CD4-positive, alpha-beta T cell treated with Interleukin-1 beta for 1 hour (primary cell): Measurements from ENCODE around the gene PCBD2.
"Not testable (repeated sequence)": the region's sequence is repeated elsewhere in the genome, so short reads cannot be mapped to it uniquely, and the experiment has no call there.

Experiments used
- DNase-seq, 2 donors: peaks; one replicate each; pipeline ENCODE4 v3.0.0-alpha.2; 2020 to 2022

Gene PCBD2

DNA sequence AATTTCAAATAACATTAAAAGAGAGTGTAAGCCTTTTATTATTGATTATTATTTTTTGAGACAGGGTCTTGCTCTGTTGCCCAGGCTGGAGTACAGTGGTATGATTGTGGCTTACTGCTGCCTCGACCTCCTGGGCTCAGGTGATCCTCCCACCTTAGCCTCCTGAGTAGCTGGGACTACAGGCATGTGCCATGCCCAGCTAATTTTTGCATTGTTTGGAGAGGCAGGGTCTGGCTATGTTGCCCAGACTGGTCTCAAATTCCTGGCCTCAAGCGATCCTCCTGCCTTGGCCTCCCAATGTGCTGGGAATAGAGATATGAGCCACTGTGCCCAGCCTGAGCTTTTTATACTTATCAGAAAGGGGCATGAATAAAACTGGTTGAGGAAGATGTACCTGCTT, 5.8 kb downstream of the PCBD2 start:
- DNase-seq: not testable (repeated sequence)

DNA sequence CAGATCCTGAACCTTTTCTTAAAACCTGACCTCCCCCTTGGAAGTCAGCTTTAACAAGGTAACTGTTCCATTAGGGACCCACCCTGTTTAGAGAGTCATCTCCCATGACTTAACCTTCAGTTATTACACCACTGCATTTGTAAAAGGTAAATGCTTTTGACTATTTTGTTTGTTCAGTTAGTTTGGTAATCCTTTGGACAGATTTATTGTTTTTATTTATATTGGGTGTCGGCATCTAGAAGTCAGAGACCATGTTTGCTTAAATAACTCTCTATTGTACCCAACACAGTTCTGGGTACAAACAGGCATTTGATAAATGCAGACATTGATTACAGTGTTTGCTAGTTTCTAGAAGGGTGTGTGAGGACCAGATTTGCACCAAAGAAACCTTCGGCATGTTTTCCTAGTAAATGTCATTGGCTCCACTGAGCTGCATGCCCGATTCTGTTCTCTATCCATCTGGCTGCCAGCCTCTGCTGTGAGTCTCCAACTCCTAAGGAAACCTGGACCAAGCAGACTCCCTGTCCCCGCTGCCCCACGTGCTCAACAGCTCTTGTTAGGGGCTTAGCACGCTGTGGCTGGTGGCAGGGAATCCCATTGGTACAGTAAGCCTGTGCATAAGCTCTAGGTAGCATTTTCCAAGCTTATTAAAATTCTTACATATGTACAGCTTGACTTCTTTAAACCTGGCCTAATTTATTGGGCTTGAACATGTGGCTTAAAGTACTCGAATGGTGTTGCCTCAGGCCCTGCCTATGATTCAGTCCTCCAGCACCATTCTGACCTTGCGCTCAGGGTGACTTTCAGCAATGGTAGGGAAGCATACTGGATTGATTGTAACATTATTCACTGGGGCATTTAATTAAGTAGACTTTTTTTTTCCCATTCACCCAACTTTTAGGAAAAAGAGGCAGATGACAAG, 6.6 kb downstream of the PCBD2 start:
- DNase-seq: no peak

DNA sequence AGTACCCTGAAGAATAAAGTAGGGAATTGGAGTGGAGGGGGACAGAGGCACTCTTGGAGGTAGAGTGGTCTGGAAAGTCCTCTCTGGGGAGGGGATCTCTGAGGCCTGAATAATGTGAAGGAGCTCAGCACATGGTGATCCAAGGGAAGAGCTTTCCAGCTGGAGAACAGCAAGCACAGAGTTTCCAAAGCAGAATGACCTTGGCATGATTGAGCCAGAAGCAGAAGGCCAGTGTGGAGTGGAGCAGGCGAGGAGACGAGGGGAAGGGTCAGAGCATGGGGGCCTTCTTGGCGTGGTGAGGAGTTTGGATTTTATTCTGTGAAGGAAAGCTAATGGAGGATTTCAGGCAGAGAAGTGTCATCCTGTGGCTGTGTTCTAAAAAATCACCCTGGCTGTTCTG, 8.3 kb downstream of the PCBD2 start:
- no peak for DNase-seq

DNA sequence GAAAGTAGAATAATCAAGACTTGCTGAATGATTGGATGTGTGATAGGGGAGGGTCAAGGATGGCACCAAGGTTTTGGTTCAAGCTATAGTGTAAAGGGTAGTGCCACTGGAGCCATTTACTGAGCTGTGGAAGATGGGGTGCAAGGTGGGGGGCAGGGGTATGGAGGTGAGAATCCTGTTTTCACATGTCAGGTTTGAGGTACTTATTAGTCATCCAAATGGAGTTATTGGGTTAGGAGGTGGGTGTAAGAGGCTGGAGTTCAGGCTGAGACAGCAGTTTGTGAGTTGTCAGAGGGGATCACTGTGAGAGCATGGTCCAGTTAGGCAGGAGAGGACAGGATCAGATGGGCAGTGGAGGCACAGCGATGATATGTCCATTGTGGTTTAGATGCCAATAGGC, 8.9 kb downstream of the PCBD2 start:
- no peak for DNase-seq

DNA sequence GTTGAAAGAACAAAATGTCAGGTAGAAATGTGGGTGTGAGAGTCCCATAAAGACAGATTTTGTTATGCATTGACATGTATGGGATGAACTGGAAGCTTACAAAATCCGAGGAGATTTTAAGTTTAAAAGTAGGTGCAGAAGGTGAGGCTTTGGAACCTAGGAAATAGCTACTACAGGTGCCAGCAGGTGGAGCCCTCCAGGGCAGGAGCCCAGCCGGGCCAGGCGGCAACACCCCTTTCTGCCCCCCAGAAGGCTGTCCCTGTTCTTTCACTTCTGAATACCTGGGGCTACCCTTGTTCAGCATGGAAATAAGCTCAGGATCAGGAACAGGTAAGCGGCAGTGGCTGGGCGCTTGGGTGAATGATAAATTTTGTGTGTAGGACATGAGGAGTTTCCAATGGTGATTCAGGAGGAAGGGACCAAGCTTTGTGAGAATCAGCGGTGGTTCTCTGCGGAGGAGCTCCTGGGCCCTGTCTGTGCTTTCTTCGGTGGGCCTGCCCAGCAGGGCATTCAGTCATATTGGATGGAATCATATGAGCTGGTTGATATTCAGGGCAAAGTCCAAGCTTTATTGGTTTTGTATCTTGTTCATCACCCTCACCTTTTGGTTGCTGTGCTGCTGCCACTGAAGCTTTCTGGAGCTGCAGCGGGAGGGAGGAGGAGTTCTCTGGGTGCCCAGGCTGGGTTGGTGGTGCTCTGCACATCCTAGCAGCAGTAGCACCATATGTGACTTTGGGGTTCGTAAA, 12.3 kb downstream of the PCBD2 start:
- DNase-seq: no peak

DNA sequence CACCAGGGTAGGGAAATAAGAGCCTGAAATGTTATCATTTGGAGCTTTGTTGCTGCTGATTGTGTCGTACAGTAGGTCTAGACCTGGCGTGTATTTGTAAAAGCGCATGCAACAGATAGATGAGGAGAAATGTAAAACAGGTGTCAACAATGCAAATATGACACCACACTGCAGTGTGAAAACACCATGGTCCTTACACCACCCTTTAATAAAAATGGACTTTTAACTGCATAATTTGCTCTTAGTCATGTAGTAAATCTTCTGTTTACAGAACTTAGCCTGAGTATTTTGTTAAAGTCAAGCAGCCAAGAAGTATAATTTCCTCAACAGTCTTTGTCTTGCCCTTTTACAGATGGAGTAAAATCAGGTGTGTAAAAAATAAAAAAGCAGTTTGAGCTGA, 13.9 kb downstream of the PCBD2 start:
- no peak for DNase-seq

DNA sequence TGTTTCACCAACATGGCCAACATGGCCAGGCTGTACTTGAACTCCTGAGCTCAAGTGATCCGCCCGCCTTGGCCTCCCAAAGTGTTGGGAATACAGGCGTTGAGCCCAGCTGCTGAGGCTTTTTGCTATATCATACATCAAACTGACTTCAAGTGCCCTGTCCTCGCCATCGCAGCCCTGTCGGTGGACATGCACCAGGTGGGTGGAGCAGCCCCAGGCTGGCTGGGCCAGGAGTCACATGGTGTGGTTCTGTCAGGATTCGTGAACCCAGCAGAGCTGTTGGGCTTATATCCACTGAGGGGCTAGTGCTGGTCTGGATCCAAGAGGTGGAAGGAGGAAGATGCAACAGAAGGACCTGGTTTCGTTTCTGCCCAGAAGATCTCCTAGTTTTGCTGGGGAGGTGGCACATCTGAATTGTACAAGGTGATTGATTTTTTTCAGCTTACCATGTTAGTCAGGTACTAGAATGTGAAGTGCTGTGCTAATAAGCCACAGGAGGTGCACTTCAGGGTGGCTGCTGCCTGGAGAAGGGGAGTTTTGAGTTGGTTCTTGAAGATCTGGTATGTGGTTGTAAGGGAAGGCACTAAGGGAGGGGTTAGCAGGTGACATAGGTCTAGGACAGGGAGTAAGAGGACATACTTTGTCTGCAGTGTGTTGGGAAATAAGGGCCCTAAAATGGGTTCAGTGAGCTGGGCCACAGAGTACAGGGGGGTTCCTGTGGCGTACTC, 16.1 kb downstream of the PCBD2 start:
- DNase-seq: no peak

DNA sequence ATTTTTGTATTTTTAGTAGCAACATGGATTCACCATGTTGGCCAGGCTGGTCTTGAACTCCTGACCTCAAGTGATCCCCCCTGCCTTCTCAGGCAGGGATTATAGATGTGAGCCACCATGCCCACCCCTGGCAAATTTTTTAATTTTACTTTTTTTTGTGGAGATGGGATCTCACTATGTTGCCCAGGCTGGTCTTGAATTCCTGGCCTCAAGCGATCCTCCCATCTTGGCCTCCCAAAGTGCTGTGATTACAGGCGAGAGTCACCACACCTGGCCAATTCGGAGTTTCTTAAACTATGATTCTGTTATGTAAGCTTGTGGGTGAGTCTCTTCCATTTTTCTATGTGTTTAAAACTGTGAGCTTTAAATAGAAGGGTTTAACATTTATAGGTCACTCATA, 27.6 kb downstream of the PCBD2 start:
- no peak for DNase-seq

DNA sequence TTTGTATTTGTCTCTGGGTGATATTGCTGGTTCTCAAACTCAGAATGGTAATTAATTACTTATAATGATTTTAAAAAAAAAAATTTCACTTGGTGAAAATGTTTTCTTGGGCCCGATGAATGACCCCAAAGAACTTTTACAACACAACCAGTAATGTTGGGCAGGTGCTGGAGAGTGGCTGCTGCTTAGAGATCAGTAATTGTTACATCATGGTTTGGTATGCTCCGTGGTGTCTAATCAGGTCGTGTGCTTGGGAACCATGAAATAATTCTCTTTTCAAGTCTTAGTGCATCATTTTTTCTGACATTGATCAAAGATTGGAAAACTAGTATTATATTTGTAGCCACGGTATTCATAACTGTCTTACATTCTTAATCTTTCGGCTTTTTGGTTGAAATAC, 29.3 kb downstream of the PCBD2 start:
- DNase-seq: no peak

DNA sequence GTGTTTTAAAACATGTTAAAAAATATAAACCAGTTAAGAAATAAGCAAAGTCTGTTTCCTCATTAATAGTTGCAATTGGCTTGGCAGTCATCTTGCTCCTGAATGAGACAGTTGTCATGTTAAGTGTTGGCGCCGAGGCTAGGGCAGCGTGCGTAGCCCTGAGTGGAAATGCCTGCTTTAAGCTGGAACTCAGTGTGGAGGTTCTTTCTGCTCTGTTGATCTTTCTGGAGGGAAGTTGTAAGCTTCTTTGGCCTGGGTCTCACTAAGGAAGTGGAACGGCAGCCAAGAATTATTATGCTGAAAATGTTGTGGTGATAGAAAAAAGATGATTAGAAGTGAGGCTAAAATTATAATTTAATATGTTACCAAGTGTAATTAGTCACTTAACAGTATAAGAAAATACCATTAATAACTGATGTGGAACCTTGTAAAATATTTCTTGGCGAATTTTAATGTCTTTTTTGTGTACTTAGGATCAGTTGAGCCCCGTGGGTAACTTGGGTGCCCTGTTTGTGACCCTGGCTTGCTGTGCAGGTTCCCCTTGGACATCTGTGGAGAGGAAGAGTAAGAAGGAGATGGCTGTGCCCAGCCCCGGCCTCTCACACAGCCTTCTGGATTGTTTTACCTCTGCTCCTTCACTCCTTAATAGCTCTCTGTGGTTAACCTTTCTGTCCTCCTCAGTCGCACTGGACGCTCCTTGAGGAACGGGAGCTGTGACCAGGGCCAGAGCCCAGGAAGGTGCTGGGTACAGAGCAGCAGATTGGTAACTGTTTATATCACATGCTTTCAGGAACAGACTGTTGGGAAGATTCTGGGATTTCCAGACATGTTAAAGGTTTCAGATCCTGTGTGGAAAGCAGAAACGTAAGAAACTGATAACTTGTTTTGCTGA, 31.0 kb downstream of the PCBD2 start:
- no peak for DNase-seq

DNA sequence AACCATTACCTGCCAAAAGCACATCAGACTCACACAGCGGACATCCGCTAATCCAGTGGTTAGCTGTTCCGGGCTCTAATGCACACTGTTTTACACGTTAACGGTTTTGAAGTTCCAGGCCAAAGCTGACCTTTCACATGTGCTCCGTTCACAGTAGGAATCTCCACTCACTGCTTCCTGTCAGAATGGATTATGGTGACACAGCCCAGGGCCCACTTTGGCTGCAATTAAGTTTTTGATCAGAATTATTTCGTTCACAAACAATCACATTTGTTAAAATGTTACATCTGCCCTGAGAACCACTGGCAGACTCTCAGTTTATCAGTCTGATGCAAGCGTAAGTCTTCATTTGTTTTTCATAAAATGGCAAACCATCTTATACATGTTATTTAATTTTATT, 32.6 kb downstream of the PCBD2 start:
- DNase-seq: no peak

DNA sequence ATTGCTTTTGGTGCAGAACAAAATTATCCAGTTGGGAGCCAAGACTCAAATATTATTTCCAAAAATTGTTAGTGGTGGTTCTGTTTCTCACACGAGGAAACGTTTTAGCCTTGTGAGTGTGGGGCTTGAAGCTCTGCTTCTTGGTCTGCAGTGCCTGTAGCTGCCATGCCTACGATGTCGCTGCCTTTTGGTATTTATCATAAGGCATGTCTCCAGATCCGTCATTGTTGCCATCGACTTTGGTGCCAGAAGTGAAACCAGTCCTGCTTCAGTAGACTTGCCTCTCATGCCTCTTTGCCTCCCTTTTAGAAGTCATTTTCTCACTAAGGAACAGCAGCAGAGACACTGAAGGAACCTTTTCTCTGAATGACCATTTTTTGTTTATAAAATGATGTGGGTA, 33.1 kb downstream of the PCBD2 start:
- DNase-seq: no peak

DNA sequence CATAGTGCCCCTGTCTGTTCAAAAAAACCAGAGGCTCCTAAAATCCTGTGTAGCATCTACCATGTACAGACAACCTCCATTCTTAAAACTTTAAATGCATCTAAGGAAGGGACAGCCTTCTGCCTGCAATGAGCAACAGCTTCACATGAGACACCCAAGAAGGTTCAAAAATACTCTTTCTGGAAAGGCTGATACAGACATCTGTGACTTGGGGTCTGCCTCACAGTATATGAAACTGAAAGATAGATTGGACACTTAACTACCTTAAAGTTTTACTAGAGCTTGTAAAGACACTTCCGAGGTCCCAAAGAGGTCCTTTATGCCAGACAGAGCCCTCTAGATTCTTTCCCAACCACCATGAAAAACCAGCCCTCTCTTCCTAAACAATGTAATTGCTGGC, 34.6 kb downstream of the PCBD2 start:
- no peak for DNase-seq

DNA sequence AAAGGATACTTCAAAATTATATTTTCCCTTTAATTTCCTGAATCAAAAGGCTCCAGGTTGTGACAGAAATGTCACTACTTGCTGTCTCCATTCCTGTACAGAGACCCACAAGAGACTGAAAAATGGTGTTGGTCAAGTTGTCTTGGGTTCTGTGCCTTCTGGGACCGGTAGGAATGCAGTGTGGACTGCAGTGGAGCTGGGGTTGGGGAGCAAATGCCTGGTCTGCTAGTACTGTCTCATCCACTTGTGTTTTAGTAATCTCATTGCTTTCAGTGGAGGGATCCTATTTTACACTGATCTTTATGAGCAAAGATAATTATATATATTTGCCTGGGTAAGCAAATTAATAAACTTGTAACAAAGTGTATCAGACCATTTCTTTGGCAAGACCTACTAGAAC, 38.6 kb downstream of the PCBD2 start:
- DNase-seq: no peak

DNA sequence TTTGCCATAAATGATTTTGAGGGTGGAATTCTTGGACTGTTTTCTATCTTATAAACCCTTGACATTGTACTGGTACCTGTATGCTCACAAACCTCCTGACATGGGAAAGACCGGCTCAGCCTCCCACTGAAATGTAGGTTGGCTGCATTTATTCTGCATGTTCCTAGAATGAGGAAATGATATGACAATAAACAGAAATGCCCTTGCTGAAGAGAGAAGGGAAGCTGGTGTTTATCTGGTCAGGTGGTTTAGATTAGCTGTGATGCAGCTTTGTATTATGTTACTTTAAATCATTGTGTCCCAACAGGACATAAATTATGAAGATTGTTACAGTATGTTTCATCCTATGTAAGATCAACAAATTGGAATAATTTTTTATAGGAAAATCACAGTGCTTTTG, 39.7 kb downstream of the PCBD2 start:
- DNase-seq: no peak

DNA sequence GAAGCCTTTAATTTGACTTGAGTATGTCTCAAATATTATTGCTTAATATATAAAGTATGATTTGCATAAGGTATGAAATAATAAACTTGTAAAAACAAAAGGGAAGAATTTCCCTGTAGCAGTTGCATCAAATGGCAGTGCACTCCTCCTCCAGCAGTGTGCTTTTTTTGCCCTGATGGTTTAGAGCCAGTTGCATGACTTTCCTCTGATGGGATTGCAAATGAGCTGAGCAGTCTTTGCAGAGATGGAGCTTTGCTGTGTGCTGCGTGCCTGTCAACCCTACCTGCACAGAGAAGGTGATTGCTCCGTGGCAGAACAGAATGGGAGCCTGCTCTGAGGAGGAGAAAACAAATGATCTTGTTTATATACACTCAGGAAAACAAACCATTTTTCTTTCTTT, 40.1 kb downstream of the PCBD2 start:
- no peak for DNase-seq

DNA sequence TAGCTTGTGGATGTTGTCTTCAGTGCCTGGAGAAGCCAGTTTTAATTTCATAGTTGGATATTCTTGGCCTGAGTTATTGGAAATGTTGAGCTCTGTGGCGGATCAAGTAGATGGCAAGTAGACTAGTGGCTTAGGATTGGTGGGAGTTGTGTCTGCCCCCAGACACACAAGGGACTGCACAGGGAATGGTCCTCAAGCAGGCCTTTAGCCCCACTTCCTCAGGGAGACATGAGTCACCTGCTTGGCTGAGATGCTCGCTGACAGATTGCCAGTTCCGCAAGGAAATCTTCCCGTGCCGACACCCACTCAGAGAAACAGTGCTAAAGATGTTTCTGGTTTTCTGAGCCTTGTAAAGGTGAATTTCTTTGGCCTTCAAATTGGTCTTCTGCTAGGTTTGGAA, 44.0 kb downstream of the PCBD2 start:
- DNase-seq: no peak

DNA sequence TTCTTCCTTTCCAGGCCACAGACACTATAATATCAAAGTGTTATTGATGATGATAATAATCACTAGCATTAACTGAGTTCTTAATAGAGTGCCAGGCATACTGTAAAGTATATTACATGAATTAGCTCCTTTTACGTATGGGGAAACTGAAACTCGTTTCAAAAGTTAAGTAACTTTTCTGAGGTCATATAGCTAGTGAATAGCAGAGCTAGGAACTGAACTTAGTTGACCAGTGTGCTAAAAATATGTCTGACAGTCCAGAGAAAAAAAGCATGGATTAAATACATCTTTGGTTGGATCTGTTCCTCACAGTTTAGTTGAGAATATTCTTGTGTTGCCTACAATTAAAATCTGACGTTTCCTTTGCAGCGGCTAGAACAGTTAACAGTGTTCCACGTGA, 44.4 kb downstream of the PCBD2 start:
- DNase-seq: no peak

DNA sequence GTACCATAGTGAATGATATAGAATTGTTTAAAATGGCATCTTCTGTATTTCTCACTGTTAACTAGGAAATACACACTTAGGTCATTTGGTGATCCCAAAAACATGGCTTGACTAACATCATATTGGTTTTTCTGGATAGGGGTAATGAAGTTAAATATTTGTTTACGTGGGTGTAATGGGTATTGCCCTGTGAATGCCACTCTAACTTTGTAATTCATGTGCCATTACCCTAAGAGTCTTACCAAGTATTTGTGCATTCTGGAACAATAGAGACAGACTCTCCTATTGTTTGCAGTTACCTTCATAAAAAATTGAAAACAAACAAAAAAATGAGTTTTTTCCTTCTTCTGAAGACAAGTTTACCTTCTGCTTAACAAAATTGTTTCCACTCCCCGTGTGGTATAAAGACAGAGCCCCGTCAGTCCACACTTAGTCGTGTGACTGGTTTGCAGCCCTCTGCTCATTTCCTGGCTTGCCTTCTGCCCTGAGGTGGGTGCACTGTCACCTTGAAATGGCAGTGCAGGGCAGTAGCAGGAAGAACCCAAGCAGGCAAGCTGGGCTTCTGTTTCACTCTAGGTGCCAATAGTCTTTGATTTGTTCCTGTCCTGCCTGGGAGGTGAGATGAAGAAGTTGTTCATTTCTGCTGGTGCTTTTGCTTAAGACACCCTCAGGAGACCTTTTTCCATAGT, 53.1 kb downstream of the PCBD2 start:
- DNase-seq: no peak

DNA sequence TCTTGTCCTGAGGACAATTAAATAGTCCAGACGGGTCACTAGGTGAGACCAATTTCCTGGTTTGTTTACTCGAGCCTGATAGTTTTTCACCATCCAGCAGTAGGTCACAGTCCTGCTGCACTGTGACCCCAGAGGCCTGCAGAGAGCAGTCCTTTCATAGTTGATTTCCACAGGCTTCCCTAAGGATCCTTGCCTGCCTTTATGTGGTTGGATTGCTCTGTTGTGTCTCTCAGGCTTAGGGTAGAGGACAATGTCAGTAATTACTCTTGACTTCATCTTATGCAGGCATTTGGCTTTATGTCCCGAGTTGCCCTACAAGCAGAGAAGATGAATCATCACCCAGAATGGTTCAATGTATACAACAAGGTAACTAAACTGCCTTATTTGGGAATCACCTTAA, 53.8 kb downstream of the PCBD2 start:
- no peak for DNase-seq

DNA sequence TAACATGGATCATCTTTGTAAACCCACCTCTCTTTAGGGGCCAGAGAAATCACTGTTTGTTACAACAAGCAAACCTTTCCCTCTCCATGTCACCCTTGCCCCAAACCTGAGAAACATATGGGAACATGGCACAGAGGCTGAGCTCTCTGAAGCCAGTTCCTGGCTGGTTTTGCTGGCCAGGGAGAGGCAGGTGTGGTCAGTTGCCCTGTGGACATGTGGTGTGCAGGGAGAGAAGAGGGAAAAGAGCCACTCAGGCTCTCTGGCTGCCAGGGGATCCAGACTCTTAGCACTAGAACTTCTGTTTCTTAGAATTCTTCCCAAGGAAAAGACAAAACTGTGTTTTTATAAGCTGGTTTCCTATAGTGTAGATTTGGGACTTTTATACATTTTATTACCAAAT, 58.2 kb downstream of the PCBD2 start:
- no peak for DNase-seq
